ENCODE results near the gene ASTN1.

ASTN1 gene

GRCh38 chr1:177024623-177025022, 139.9 kb downstream of the ASTN1 start:
- no peak for DNase-seq

- DNase-seq = no peak
Observed at GRCh38 chr1:177023726-177024125, 140.8 kb downstream of the ASTN1 start.

GRCh38 chr1:177023249-177023648, 141.3 kb downstream of the ASTN1 start:
- no peak for DNase-seq

GRCh38 chr1:177021687-177022086, 142.8 kb downstream of the ASTN1 start:
- no peak for DNase-seq

GRCh38 chr1:177020851-177021589, 143.5 kb downstream of the ASTN1 start:
- no peak for DNase-seq

GRCh38 chr1:177017287-177017852, 147.1 kb downstream of the ASTN1 start:
- DNase-seq = no peak

- no peak for DNase-seq
Observed at GRCh38 chr1:177014325-177014724, 150.2 kb downstream of the ASTN1 start.

- no peak for DNase-seq
Observed at GRCh38 chr1:177012342-177012925, 152.1 kb downstream of the ASTN1 start.

- DNase-seq = no peak
Observed at GRCh38 chr1:177011508-177011907, 153.0 kb downstream of the ASTN1 start.

- DNase-seq = no peak
Observed at GRCh38 chr1:177010211-177010825, 154.2 kb downstream of the ASTN1 start.

- DNase-seq = no peak
Observed at GRCh38 chr1:177008653-177009052, 155.9 kb downstream of the ASTN1 start.

GRCh38 chr1:177007437-177008161, 156.9 kb downstream of the ASTN1 start:
- DNase-seq = no peak

GRCh38 chr1:177002891-177003290, 161.6 kb downstream of the ASTN1 start:
- DNase-seq = no peak

GRCh38 chr1:177001556-177001955, 163.0 kb downstream of the ASTN1 start:
- no peak for DNase-seq

- no peak for DNase-seq
Observed at GRCh38 chr1:176998183-176998795, 166.2 kb downstream of the ASTN1 start.

GRCh38 chr1:176996456-176997090, 167.9 kb downstream of the ASTN1 start:
- no peak for DNase-seq

GRCh38 chr1:176994931-176995596, 169.4 kb downstream of the ASTN1 start:
- DNase-seq = no peak

- no peak for DNase-seq
Observed at GRCh38 chr1:176993587-176993986, 170.9 kb downstream of the ASTN1 start.

GRCh38 chr1:176989754-176990153, 174.8 kb downstream of the ASTN1 start:
- DNase-seq = no peak

- DNase-seq = no peak
Observed at GRCh38 chr1:176989023-176989422, 175.5 kb downstream of the ASTN1 start.

- no peak for DNase-seq
Observed at GRCh38 chr1:176987016-176987415, 177.5 kb downstream of the ASTN1 start.

GRCh38 chr1:176983731-176984130, 180.8 kb downstream of the ASTN1 start:
- DNase-seq = no peak

All from activated CD4-positive, alpha-beta T cell treated with anti-CD3 and anti-CD28 coated beads for 48 hours (primary cell).